CD4-positive, CD25-positive, alpha-beta regulatory T cell (primary cell): Measurements from ENCODE around the gene RIPOR1. TPM values are rescaled to one million over a fixed set of nuclear protein-coding genes. Genes with fewer than 3 reads are reported as not detected.

Source experiments
- ATAC-seq, 2 donors: fragments of 150-1000 bp; cut with Tn5 transposase; one replicate each; pipeline ENCODE4 v1.10.0; 2021; ENCODE audit warnings: low read depth in 2 of 2, moderate number of reproducible peaks in 2 of 2, moderate library complexity in 1 of 2
- DNase-seq, 3 donors: peaks; one replicate each; pipeline versions ENCODE4 v3.0.0 to v3.0.0-alpha.2; 2012 to 2022; ENCODE audit warnings: mixed read lengths in 1 of 3
- H3K27ac ChIP-seq: one replicate; pipeline ENCODE4 v1.7.0; 2013; ENCODE audit warnings: mild to moderate bottlenecking, low read length; ENCODE audit not compliant: insufficient read depth, poor library complexity, severe bottlenecking
- H3K27me3 ChIP-seq: one replicate; pipeline ENCODE4 v1.7.0; 2013; ENCODE audit warnings: low read length; ENCODE audit not compliant: control insufficient read depth, insufficient read depth
- H3K36me3 ChIP-seq: one replicate; pipeline ENCODE4 v1.7.0; 2013; ENCODE audit warnings: mild to moderate bottlenecking, low read length, moderate library complexity; ENCODE audit not compliant: control insufficient read depth, insufficient read depth
- H3K4me1 ChIP-seq: 2 replicates; pipeline ENCODE4 v1.7.0; 2013; ENCODE audit warnings: mild to moderate bottlenecking, low read length; ENCODE audit not compliant: insufficient read depth, control insufficient read depth, poor library complexity, severe bottlenecking
- H3K4me3 ChIP-seq: one replicate; pipeline ENCODE4 v1.7.0; 2013; ENCODE audit warnings: low read depth, mild to moderate bottlenecking, low read length, moderate library complexity
- H3K9me3 ChIP-seq, 2 experiments: 1 replicate in 1 of 2; 2 replicates in 1 of 2; pipeline ENCODE4 v1.7.0; 2013; ENCODE audit warnings: low read length in 2 of 2, mild to moderate bottlenecking in 1 of 2, moderate library complexity in 1 of 2; ENCODE audit not compliant: control insufficient read depth in 2 of 2
- H3K27ac Mint-ChIP-seq, 3 donors: one replicate each; pipeline ENCODE4 v1.8.0; 2020 to 2022; ENCODE audit warnings: mild to moderate bottlenecking in 3 of 3, mixed read lengths in 3 of 3, moderate library complexity in 2 of 3
- H3K27me3 Mint-ChIP-seq: one replicate; pipeline ENCODE4 v1.8.0; 2022; ENCODE audit warnings: mild to moderate bottlenecking, mixed read lengths
- H3K36me3 Mint-ChIP-seq: one replicate; pipeline ENCODE4 v1.8.0; 2020; ENCODE audit warnings: mixed read lengths
- H3K4me1 Mint-ChIP-seq, 4 donors: one replicate each; pipeline ENCODE4 v1.8.0; 2020 to 2022; ENCODE audit warnings: mixed read lengths in 4 of 4, mild to moderate bottlenecking in 1 of 4
- H3K4me3 Mint-ChIP-seq, 4 donors: one replicate each; pipeline ENCODE4 v1.8.0; 2020 to 2022; ENCODE audit warnings: mild to moderate bottlenecking in 4 of 4, mixed read lengths in 4 of 4, moderate library complexity in 3 of 4
- H3K9me3 Mint-ChIP-seq, 7 donors: one replicate each; pipeline ENCODE4 v1.8.0; 2020 to 2022; ENCODE audit warnings: mixed read lengths in 7 of 7, mild to moderate bottlenecking in 3 of 7, moderate library complexity in 2 of 7
- polyA plus RNA-seq, 4 donors: library from polyadenylated mRNA; unstranded; fragments of 300-500 nt; fragmentation: Illumina TruSeq; gene quantifications; one replicate each; pipeline ENCODE4 v1.2.3, GENCODE V29; 2021
- total RNA-seq: library from RNA; stranded (reverse); gene quantifications from one replicate; pipeline ENCODE4 v1.2.3, GENCODE V29; 2022

The RIPOR1 gene
- total and polyA plus RNA-seq, 5 donors from 2014 or later, result 0.91 to 16.6 (median 2.2) TPM

DNA sequence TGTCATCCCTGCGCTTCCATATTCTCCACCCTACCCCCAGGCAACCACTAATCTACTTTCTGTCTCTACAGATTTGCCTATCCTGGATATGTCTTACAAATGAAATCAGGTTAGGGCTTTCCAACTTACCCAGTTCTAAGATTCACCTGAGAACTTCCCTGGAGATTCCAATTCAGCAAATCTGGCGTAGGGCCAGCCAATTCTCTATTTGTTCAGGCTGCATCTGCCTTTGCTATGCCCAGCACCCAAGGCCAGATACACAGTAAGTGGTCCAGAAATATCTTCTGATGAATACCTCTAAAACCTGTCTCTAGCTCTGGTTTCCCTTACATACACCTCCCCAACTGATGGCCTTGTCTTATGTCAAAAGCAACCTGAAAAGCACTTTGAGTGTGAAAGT, 23.3 kb downstream of the RIPOR1 start:
- Histone ChIP-seq H3K4me3 (no peak overlapping the region), H3K27me3 (no peaks in the 10 kb centered on the region), H3K36me3 (no peaks in the 10 kb centered on the region), H3K9me3 (no peaks in the 10 kb centered on the region), H3K4me1 (peaks cover 65% of the 10 kb centered on the region), H3K27ac (peak overlapping the region; percentile 42)
- H3K36me3 Mint-ChIP-seq, result peaks cover 16% of the 10 kb centered on the region
- no peaks in the 10 kb centered on the region for H3K27me3 Mint-ChIP-seq
- ATAC-seq, result no peak
- no peaks in the 10 kb centered on the region for H3K9me3 Mint-ChIP-seq
- peak overlapping the region in 3 of 4 donors; percentile 39 to 83 (median 41) for H3K4me3 Mint-ChIP-seq
- DNase-seq, result no peak
- H3K4me1 Mint-ChIP-seq, result peaks cover 18 to 86% (median 50%) of the 10 kb centered on the region in 4 donors
- peak overlapping the region; percentile 83 to 96 (median 95) for H3K27ac Mint-ChIP-seq

- H3K36me3 ChIP-seq, result no peaks in the 10 kb centered on the region
- peaks cover 63% of the 10 kb centered on the region for H3K4me1 ChIP-seq
- ATAC-seq, result no peak
- H3K4me1 Mint-ChIP-seq, result peaks cover 18 to 86% (median 51%) of the 10 kb centered on the region in 4 donors
- no peaks in the 10 kb centered on the region for H3K27me3 ChIP-seq
- peak overlapping the region; percentile 42 for H3K27ac ChIP-seq
- no peaks in the 10 kb centered on the region for H3K9me3 ChIP-seq
- no peak overlapping the region for H3K4me3 ChIP-seq
- peaks cover 16% of the 10 kb centered on the region for H3K36me3 Mint-ChIP-seq
- H3K9me3 Mint-ChIP-seq, result no peaks in the 10 kb centered on the region
- peak in 1 of 3 donors; percentile 44 for DNase-seq
- H3K27me3 Mint-ChIP-seq, result no peaks in the 10 kb centered on the region
- H3K4me3 Mint-ChIP-seq, result peak overlapping the region; percentile 41 to 83 (median 61)
- H3K27ac Mint-ChIP-seq, result peak overlapping the region; percentile 83 to 96 (median 95)
These were observed 23.8 kb downstream of the RIPOR1 start for GRCh38 chr16:67552476-67552875.

GRCh38 chr16:67555795-67556212, 27.2 kb downstream of the RIPOR1 start:
- H3K36me3 Mint-ChIP-seq, result peaks cover 17% of the 10 kb centered on the region
- H3K27ac ChIP-seq, result peak overlapping the region; percentile 75
- no peaks in the 10 kb centered on the region for H3K36me3 ChIP-seq
- H3K4me1 ChIP-seq, result peaks cover 58% of the 10 kb centered on the region
- peak in 2 of 3 donors; percentile 57 to 86 for DNase-seq
- H3K4me1 Mint-ChIP-seq, result peaks cover 14 to 77% (median 48%) of the 10 kb centered on the region in 4 donors
- H3K9me3 Mint-ChIP-seq, result no peaks in the 10 kb centered on the region
- ATAC-seq, result peak; percentile 98
- H3K27me3 ChIP-seq, result no peaks in the 10 kb centered on the region
- no peaks in the 10 kb centered on the region for H3K9me3 ChIP-seq
- peak overlapping the region; percentile 84 to 98 (median 89) for H3K27ac Mint-ChIP-seq
- peak overlapping the region; percentile 44 to 81 (median 68) for H3K4me3 Mint-ChIP-seq
- H3K4me3 ChIP-seq, result peak overlapping the region; percentile 64
- H3K27me3 Mint-ChIP-seq, result no peaks in the 10 kb centered on the region

DNA sequence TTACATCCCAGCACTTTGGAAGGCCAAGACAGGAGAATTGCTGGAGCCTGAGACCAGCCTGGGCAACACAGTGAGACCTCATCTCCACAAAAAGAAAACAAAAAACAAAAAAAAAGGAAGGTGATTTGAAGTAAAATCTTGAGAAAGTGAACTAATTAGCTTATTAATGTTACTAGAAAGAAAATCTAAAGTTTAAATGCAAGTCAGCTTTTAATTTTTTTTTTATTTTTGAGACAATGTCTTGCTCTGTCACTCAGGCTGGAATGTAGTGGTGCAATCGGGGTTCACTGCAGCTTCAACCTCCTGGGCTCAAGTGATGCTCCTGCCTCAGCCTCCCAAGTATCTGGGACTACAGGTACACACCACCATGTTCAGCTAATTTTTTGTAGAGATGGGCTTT, 30.2 kb downstream of the RIPOR1 start:
- peaks cover 54% of the 10 kb centered on the region for H3K4me1 ChIP-seq
- H3K4me3 Mint-ChIP-seq, result peak overlapping the region in 1 of 4 donors; percentile 54
- DNase-seq (no peak), ATAC-seq (no peak)
- H3K27ac ChIP-seq, result no peak overlapping the region
- peak overlapping the region in 2 of 3 donors; percentile 67 to 83 for H3K27ac Mint-ChIP-seq
- no peaks in the 10 kb centered on the region for H3K36me3 ChIP-seq
- H3K9me3 Mint-ChIP-seq, result no peaks in the 10 kb centered on the region
- H3K4me1 Mint-ChIP-seq, result peaks cover 14 to 64% (median 44%) of the 10 kb centered on the region in 4 donors
- peaks cover 10% of the 10 kb centered on the region for H3K36me3 Mint-ChIP-seq
- H3K4me3 ChIP-seq, result no peak overlapping the region
- no peaks in the 10 kb centered on the region for H3K9me3 ChIP-seq
- H3K27me3 Mint-ChIP-seq, result no peaks in the 10 kb centered on the region
- H3K27me3 ChIP-seq, result no peaks in the 10 kb centered on the region

DNA sequence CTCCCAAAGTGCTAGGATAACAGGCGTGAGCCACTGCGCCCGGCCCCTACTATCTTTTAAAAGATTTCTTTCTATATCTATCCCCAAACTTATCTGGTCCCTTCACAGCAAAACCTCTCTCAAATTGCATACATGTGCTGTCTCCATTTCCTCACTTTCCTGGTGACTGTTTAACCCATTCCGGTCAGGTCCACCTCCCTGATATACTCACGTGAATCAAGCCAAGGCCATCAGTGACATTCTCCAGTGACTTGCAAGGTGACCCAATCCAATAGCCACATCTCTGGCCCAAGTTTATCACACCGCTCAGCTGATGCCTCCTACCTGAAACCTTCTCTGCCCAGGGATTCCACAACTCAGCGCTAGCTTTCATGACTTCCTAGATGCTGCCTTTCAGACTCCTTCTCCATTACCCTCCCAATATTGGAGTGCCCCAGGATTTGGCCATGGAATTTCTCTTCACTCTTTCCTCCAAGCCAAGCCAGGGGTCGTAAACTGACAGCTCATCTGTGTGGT, 32.3 kb downstream of the RIPOR1 start:
- peaks cover 15 to 66% (median 43%) of the 10 kb centered on the region in 4 donors for H3K4me1 Mint-ChIP-seq
- H3K36me3 ChIP-seq, result no peaks in the 10 kb centered on the region
- H3K9me3 Mint-ChIP-seq, result no peaks in the 10 kb centered on the region
- H3K36me3 Mint-ChIP-seq, result peaks cover 5% of the 10 kb centered on the region
- no peaks in the 10 kb centered on the region for H3K27me3 Mint-ChIP-seq
- H3K27ac ChIP-seq, result peak overlapping the region; percentile 88
- peak overlapping the region; percentile 92 to 97 (median 97) for H3K27ac Mint-ChIP-seq
- H3K27me3 ChIP-seq, result no peaks in the 10 kb centered on the region
- H3K9me3 ChIP-seq, result no peaks in the 10 kb centered on the region
- peaks cover 55% of the 10 kb centered on the region for H3K4me1 ChIP-seq
- DNase-seq, result no peak
- H3K4me3 Mint-ChIP-seq, result peak overlapping the region; percentile 89 to 97 (median 92)
- peak overlapping the region; percentile 83 for H3K4me3 ChIP-seq
- no peak for ATAC-seq

DNA sequence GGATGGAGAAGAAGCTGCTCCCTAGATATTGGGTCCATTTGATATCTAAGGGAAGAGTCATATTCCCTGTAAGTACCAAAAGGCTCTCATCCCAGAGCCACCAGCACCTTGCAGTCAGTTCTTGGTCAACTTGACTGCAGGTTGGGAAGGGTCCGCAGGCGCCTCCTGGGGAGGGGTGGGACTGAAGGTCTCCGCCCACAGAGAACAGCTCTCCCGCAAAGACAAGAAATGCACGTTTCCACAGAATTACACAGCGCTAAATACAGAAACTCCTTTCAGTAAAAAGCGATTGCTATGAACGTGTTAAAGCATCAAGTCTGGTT, 32.8 kb downstream of the RIPOR1 start:
- ATAC-seq (no peak), DNase-seq (no peak)
- Histone ChIP-seq H3K4me1 (peaks cover 53% of the 10 kb centered on the region), H3K27ac (peak overlapping the region; percentile 88), H3K9me3 (no peaks in the 10 kb centered on the region), H3K4me3 (peak overlapping the region; percentile 83), H3K27me3 (no peaks in the 10 kb centered on the region), H3K36me3 (no peaks in the 10 kb centered on the region)
- Mint-ChIP-seq H3K27ac (peak overlapping the region; percentile 92 to 97 (median 97)), H3K27me3 (no peaks in the 10 kb centered on the region), H3K4me3 (peak overlapping the region; percentile 89 to 97 (median 92)), H3K4me1 (peaks cover 11 to 65% (median 40%) of the 10 kb centered on the region in 4 donors), H3K36me3 (peaks cover 5% of the 10 kb centered on the region), H3K9me3 (no peaks in the 10 kb centered on the region)

DNA sequence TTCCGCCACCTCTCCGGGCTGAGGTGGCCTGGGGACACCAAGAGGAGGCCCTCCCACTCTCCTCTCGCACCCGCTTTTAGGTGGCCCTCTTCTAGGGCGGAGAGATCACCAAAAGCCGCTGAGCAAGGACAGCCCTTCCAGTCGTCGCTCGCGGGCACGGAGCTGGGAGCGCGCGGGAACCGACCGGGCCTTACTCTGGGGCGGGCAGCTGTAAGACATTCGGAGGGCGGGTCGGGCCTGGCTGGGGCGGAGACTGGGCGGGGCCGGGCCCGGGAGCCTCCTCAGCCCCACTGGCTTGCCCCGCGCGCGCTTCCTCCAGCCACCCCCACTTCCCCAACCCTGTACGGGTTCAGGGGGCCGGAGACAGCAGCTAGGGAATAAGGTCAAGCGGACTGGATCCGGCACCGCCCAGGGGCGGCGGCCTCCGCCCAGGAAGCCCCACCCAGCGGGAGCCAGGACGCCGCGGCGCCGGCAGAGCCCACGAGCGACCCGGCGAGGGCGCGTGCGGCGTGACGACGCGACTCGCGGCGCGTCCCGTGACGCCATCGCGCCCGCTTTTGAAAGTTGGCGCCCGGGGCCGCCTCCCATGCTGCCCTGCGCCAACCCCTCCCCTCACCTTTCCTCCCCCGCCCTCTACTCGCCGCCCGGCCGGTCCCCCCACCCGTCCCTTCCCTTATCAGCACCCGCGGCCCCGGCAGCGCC, 33.3 kb downstream of the RIPOR1 start:
- Histone ChIP-seq H3K9me3 (no peaks in the 10 kb centered on the region), H3K27ac (peak overlapping the region; percentile 88), H3K27me3 (no peaks in the 10 kb centered on the region), H3K4me3 (peak overlapping the region; percentile 83), H3K4me1 (peaks cover 49% of the 10 kb centered on the region), H3K36me3 (no peaks in the 10 kb centered on the region)
- no peaks in the 10 kb centered on the region for H3K9me3 Mint-ChIP-seq
- H3K4me1 Mint-ChIP-seq, result peaks cover 11 to 65% (median 41%) of the 10 kb centered on the region in 4 donors
- DNase-seq, result peak; percentile 95 to 99 (median 96)
- peak; percentile 75 to 79 for ATAC-seq
- no peaks in the 10 kb centered on the region for H3K27me3 Mint-ChIP-seq
- peak overlapping the region; percentile 91 to 97 (median 93) for H3K4me3 Mint-ChIP-seq
- peaks cover 5% of the 10 kb centered on the region for H3K36me3 Mint-ChIP-seq
- peak overlapping the region; percentile 92 to 97 (median 97) for H3K27ac Mint-ChIP-seq
